Right lung (tissue), 5 donors: ENCODE results near the gene OSER1. TPM values are rescaled to one million over a fixed set of nuclear protein-coding genes. Genes with fewer than 3 reads are reported as not detected.

Experiments used
- polyA plus RNA-seq, 5 donors: library from polyadenylated mRNA; unstranded; fragments of 120-200 nt; gene quantifications; one replicate each; pipeline versions ENCODE4 v1.2.1 to v1.2.3, GENCODE V29; 2013; ENCODE audit warnings: inconsistent platforms in 1 of 5, low replicate concordance in 1 of 5; ENCODE audit not compliant: insufficient read length in 5 of 5, insufficient read depth in 1 of 5

Gene OSER1
- polyA plus RNA-seq, 5 donors, result 34.0 to 48.1 (median 41.6) TPM

Other genes starting within 250 kb of the OSER1 start
- 1 to 10 TPM in 4 of 5 donors, under 1 TPM in 1; 0.87 to 4.4 (median 1.4) TPM for gene JPH2, start 23.6 kb downstream of the OSER1 start, polyA plus RNA-seq
- under 1 TPM; 0.14 to 0.84 (median 0.40) TPM for gene GDAP1L1, start 36.5 kb upstream of the OSER1 start, polyA plus RNA-seq
- gene FITM2, start 100.4 kb upstream of the OSER1 start, polyA plus RNA-seq, result 1 to 10 TPM; 7.1 to 9.4 (median 7.8) TPM
- gene R3HDML, start 126.3 kb upstream of the OSER1 start, polyA plus RNA-seq, result under 1 TPM in 2 of 5 donors, not detected in 3; 0.09 to 0.17 TPM
- gene HNF4A, start 144.9 kb upstream of the OSER1 start, polyA plus RNA-seq, result 1 to 10 TPM in 1 of 5 donors, under 1 TPM in 4; 0.78 to 1.2 (median 0.87) TPM